ENCODE data around the gene PCDHB5.
A peak's percentile ranks its signal among the peaks of the same experiment; 100 is the strongest.
"Not testable (repeated sequence)": the region's sequence is repeated elsewhere in the genome, so short reads cannot be mapped to it uniquely, and the experiment has no call there.

Gene PCDHB5

DNA sequence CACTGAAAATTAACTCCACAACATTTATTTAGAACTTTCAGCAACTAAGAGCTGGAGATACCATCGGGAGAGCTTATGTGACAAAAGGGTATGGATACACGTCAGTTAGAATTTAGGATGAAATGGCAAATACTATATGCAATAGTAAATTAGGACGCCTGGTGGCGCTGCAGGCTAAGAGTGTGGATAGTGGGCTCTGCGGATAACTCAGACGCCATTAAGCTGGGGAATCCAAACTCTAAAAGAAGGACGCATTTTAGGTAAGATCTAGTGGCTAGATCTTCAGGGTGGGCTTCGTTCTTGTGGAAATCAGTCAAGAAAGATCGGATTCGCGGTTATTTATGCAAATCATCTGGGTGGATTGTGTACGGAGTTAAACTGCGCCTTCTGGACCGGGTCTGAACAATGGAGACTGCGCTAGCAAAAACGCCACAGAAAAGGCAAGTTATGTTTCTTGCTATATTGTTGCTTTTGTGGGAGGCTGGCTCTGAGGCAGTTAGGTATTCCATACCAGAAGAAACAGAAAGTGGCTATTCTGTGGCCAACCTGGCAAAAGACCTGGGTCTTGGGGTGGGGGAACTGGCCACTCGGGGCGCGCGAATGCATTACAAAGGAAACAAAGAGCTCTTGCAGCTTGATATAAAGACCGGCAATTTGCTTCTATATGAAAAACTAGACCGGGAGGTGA is at the start of gene PCDHB5:
Gene PCDHB5, plus strand, starts transcription at position 177 of the 688 bp plus-strand sequence. Its CDS starts 229 bp downstream, at position 406.
- Histone ChIP-seq H3K27me3 (ENCODE audit: control insufficient read depth in 1 of 2, insufficient read depth in 2 of 2, low read length in 2 of 2) (no peaks in the 10 kb centered on the region), H3K9ac (ENCODE audit: low read length in 2 of 2) (peak within 1 kb of the TSS in 1 of 2 donors; percentile 60), H3K4me1 (ENCODE audit: control insufficient read depth, insufficient read depth, low read length) (no peaks in the 10 kb centered on the region), H3K27ac (ENCODE audit: low read length) (no peak within 1 kb of the TSS), H3K36me3 (ENCODE audit: control insufficient read depth in 2 of 2, insufficient read depth in 2 of 2, low read length in 2 of 2) (no peaks in the 10 kb centered on the region), H3K4me3 (ENCODE audit: low read length in 2 of 2) (peak within 1 kb of the TSS; percentile 64), H3K9me3 (ENCODE audit: control insufficient read depth in 2 of 2, low read length in 2 of 2) (peaks cover 16 to 26% of the 10 kb centered on the region in 2 donors)

DNA sequence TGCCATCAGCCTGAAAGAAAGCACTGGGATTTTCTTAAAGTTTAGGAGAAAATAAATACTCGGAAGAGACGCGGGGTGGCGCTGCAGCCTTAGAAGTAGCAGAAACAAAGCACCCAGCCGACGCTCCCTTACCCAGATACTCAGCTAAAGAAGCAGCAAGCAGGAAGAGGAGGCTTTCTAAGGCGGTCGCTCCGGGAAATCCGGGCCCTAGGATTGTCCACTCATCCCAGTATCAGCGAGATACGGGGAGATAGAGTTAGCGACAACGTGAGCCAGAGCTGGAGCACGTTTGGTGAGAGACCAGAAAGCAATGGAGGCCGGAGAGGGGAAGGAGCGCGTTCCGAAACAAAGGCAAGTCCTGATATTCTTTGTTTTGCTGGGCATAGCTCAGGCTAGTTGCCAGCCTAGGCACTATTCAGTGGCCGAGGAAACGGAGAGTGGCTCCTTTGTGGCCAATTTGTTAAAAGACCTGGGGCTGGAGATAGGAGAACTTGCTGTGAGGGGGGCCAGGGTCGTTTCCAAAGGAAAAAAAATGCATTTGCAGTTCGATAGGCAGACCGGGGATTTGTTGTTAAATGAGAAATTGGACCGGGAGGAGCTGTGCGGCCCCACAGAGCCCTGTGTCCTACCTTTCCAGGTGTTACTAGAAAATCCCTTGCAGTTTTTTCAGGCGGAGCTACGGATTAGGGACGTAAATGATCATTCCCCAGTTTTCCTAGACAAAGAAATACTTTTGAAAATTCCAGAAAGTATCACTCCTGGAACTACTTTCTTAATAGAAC is 40.3 kb upstream of the PCDHB5 start, which contains the start of gene PCDHB2:
Gene PCDHB2, plus strand, starts transcription at position 135 of the 782 bp plus-strand sequence. Its CDS starts 176 bp downstream, at position 311.
- H3K4me3 ChIP-seq (ENCODE audit: low read length in 2 of 2) = peak within 1 kb of the TSS; percentile 27 to 60
- H3K9me3 ChIP-seq (ENCODE audit: control insufficient read depth in 2 of 2, low read length in 2 of 2) = peaks cover 15 to 27% of the 10 kb centered on the region in 2 donors
- peak within 1 kb of the TSS in 1 of 2 donors; percentile 21 for H3K9ac ChIP-seq (ENCODE audit: low read length in 2 of 2)
- no peaks in the 10 kb centered on the region for H3K4me1 ChIP-seq (ENCODE audit: control insufficient read depth, insufficient read depth, low read length)
- no peak within 1 kb of the TSS for H3K27ac ChIP-seq (ENCODE audit: low read length)
- H3K27me3 ChIP-seq (ENCODE audit: control insufficient read depth in 1 of 2, insufficient read depth in 2 of 2, low read length in 2 of 2) = peaks cover 0 to 2% of the 10 kb centered on the region in 2 donors
- no peaks in the 10 kb centered on the region for H3K36me3 ChIP-seq (ENCODE audit: control insufficient read depth in 2 of 2, insufficient read depth in 2 of 2, low read length in 2 of 2)

DNA sequence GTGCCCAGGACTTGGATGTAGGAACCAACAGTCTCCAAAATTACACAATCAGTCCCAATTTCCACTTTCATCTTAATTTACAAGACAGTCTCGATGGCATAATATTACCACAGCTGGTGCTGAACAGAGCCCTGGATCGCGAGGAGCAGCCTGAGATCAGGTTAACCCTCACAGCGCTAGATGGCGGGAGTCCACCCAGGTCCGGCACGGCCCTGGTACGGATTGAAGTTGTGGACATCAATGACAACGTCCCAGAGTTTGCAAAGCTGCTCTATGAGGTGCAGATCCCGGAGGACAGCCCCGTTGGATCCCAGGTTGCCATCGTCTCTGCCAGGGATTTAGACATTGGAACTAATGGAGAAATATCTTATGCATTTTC is 39.8 kb upstream of the PCDHB5 start:
- Histone ChIP-seq H3K4me1 (ENCODE audit: control insufficient read depth, insufficient read depth, low read length) (no peaks in the 10 kb centered on the region), H3K27me3 (ENCODE audit: control insufficient read depth in 1 of 2, insufficient read depth in 2 of 2, low read length in 2 of 2) (peaks cover 0 to 2% of the 10 kb centered on the region in 2 donors), H3K36me3 (ENCODE audit: control insufficient read depth in 2 of 2, insufficient read depth in 2 of 2, low read length in 2 of 2) (no peaks in the 10 kb centered on the region), H3K4me3 (ENCODE audit: low read length in 2 of 2) (peak overlapping the region in 1 of 2 donors; percentile 60), H3K9ac (ENCODE audit: low read length in 2 of 2) (no peak overlapping the region), H3K9me3 (ENCODE audit: control insufficient read depth in 2 of 2, low read length in 2 of 2) (peaks cover 15 to 26% of the 10 kb centered on the region in 2 donors), H3K27ac (ENCODE audit: low read length) (no peak overlapping the region)

DNA sequence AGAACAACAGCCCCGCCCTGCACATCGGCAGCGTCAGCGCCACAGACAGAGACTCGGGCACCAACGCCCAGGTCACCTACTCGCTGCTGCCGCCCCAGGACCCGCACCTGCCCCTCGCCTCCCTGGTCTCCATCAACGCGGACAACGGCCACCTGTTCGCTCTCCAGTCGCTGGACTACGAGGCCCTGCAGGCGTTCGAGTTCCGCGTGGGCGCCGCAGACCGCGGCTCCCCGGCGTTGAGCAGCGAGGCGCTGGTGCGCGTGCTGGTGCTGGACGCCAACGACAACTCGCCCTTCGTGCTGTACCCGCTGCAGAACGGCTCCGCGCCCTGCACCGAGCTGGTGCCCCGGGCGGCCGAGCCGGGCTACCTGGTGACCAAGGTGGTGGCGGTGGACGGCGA is 38.8 kb upstream of the PCDHB5 start:
- H3K9me3 ChIP-seq (ENCODE audit: control insufficient read depth in 2 of 2, low read length in 2 of 2) = peaks cover 21 to 31% of the 10 kb centered on the region in 2 donors
- H3K4me1 ChIP-seq (ENCODE audit: control insufficient read depth, insufficient read depth, low read length); H3K9ac ChIP-seq (ENCODE audit: low read length in 2 of 2); H3K4me3 ChIP-seq (ENCODE audit: low read length in 2 of 2); H3K27ac ChIP-seq (ENCODE audit: low read length); H3K27me3 ChIP-seq (ENCODE audit: control insufficient read depth in 1 of 2, insufficient read depth in 2 of 2, low read length in 2 of 2); H3K36me3 ChIP-seq (ENCODE audit: control insufficient read depth in 2 of 2, insufficient read depth in 2 of 2, low read length in 2 of 2): not testable (repeated sequence)

DNA sequence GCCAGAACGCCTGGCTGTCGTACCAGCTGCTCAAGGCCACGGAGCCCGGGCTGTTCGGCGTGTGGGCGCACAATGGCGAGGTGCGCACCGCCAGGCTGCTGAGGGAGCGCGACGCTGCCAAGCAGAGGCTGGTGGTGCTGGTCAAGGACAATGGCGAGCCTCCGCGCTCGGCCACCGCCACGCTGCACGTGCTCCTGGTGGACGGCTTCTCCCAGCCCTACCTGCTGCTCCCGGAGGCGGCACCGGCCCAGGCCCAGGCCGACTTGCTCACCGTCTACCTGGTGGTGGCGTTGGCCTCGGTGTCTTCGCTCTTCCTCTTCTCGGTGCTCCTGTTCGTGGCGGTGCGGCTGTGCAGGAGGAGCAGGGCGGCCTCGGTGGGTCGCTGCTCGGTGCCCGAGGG is 38.4 kb upstream of the PCDHB5 start:
- H3K27me3 ChIP-seq (ENCODE audit: control insufficient read depth in 1 of 2, insufficient read depth in 2 of 2, low read length in 2 of 2); H3K4me1 ChIP-seq (ENCODE audit: control insufficient read depth, insufficient read depth, low read length); H3K27ac ChIP-seq (ENCODE audit: low read length); H3K36me3 ChIP-seq (ENCODE audit: control insufficient read depth in 2 of 2, insufficient read depth in 2 of 2, low read length in 2 of 2); H3K9ac ChIP-seq (ENCODE audit: low read length in 2 of 2); H3K4me3 ChIP-seq (ENCODE audit: low read length in 2 of 2): not testable (repeated sequence)
- H3K9me3 ChIP-seq (ENCODE audit: control insufficient read depth in 2 of 2, low read length in 2 of 2) = peaks cover 21 to 35% of the 10 kb centered on the region in 2 donors

DNA sequence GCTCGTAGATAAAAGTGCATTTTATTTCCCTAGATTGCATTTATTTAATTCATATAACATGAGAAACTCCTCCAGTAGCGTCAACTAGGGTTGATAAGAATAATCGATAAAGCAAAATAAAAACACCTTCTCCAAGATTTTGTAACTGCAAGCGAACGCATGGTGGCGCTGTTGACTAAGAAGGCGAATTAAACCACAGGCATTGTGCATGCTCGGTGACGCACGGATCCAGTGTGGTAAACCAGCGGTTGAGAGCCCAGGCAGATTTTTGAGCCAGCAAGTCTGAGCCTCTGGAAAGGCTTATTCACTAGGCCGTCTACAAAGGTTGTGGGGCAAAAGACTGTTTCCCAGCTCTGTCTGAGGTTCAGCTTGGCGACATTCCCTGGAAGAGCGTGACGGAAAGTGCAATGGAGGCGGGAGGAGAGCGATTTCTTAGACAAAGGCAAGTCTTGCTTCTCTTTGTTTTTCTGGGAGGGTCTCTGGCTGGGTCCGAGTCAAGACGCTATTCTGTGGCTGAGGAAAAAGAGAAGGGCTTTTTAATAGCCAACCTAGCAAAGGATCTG is 34.7 kb upstream of the PCDHB5 start, which contains the start of gene PCDHB3:
Gene PCDHB3, plus strand, starts transcription at position 231 of the 563 bp plus-strand sequence. Its CDS starts 177 bp downstream, at position 408.
- Histone ChIP-seq H3K36me3 (ENCODE audit: control insufficient read depth in 2 of 2, insufficient read depth in 2 of 2, low read length in 2 of 2) (no peaks in the 10 kb centered on the region), H3K27ac (ENCODE audit: low read length) (no peak within 1 kb of the TSS), H3K9ac (ENCODE audit: low read length in 2 of 2) (no peak within 1 kb of the TSS), H3K27me3 (ENCODE audit: control insufficient read depth in 1 of 2, insufficient read depth in 2 of 2, low read length in 2 of 2) (no peaks in the 10 kb centered on the region), H3K4me1 (ENCODE audit: control insufficient read depth, insufficient read depth, low read length) (no peaks in the 10 kb centered on the region), H3K4me3 (ENCODE audit: low read length in 2 of 2) (peak within 1 kb of the TSS; percentile 46 to 55), H3K9me3 (ENCODE audit: control insufficient read depth in 2 of 2, low read length in 2 of 2) (peaks cover 8 to 24% of the 10 kb centered on the region in 2 donors)

DNA sequence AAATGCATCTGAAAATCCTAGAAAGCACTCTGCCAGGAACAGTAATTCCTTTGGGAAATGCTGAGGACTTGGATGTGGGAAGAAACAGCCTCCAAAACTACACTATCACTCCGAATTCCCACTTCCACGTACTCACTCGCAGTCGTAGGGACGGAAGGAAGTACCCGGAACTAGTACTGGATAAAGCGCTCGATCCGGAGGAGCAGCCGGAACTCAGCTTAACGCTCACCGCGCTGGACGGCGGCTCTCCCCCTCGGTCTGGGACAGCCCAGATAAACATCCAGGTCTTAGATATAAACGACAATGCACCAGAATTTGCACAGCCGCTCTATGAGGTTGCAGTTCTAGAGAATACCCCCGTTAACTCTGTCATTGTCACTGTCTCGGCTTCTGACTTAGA is 33.9 kb upstream of the PCDHB5 start:
- H3K9ac ChIP-seq (ENCODE audit: low read length in 2 of 2) = no peak overlapping the region
- H3K4me3 ChIP-seq (ENCODE audit: low read length in 2 of 2) = peak overlapping the region; percentile 46 to 55
- no peak overlapping the region for H3K27ac ChIP-seq (ENCODE audit: low read length)
- no peaks in the 10 kb centered on the region for H3K36me3 ChIP-seq (ENCODE audit: control insufficient read depth in 2 of 2, insufficient read depth in 2 of 2, low read length in 2 of 2)
- H3K9me3 ChIP-seq (ENCODE audit: control insufficient read depth in 2 of 2, low read length in 2 of 2) = peaks cover 5 to 18% of the 10 kb centered on the region in 2 donors
- H3K27me3 ChIP-seq (ENCODE audit: control insufficient read depth in 1 of 2, insufficient read depth in 2 of 2, low read length in 2 of 2) = no peaks in the 10 kb centered on the region
- no peaks in the 10 kb centered on the region for H3K4me1 ChIP-seq (ENCODE audit: control insufficient read depth, insufficient read depth, low read length)

DNA sequence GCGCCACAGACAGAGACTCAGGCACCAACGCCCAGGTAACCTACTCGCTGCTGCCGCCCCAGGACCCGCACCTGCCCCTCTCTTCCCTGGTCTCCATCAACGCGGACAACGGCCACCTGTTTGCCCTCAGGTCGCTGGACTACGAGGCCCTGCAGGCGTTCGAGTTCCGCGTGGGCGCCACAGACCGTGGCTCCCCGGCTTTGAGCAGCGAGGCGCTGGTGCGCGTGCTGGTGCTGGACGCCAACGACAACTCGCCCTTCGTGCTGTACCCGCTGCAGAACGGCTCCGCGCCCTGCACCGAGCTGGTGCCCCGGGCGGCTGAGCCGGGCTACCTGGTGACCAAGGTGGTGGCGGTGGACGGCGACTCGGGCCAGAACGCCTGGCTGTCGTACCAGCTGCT is 32.9 kb upstream of the PCDHB5 start:
- not testable (repeated sequence) for H3K9ac ChIP-seq (ENCODE audit: low read length in 2 of 2); H3K36me3 ChIP-seq (ENCODE audit: control insufficient read depth in 2 of 2, insufficient read depth in 2 of 2, low read length in 2 of 2); H3K27ac ChIP-seq (ENCODE audit: low read length); H3K4me1 ChIP-seq (ENCODE audit: control insufficient read depth, insufficient read depth, low read length); H3K27me3 ChIP-seq (ENCODE audit: control insufficient read depth in 1 of 2, insufficient read depth in 2 of 2, low read length in 2 of 2); H3K4me3 ChIP-seq (ENCODE audit: low read length in 2 of 2)
- H3K9me3 ChIP-seq (ENCODE audit: control insufficient read depth in 2 of 2, low read length in 2 of 2) = peaks cover 5 to 18% of the 10 kb centered on the region in 2 donors

DNA sequence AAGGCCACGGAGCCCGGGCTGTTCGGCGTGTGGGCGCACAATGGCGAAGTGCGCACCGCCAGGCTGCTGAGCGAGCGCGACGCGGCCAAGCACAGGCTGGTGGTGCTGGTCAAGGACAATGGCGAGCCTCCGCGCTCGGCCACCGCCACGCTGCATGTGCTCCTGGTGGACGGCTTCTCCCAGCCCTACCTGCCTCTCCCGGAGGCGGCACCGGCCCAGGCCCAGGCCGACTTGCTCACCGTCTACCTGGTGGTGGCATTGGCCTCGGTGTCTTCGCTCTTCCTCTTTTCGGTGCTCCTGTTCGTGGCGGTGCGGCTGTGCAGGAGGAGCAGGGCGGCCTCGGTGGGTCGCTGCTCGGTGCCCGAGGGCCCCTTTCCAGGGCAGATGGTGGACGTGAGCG is 32.5 kb upstream of the PCDHB5 start:
- not testable (repeated sequence) for H3K27ac ChIP-seq (ENCODE audit: low read length); H3K9ac ChIP-seq (ENCODE audit: low read length in 2 of 2); H3K4me3 ChIP-seq (ENCODE audit: low read length in 2 of 2); H3K27me3 ChIP-seq (ENCODE audit: control insufficient read depth in 1 of 2, insufficient read depth in 2 of 2, low read length in 2 of 2); H3K36me3 ChIP-seq (ENCODE audit: control insufficient read depth in 2 of 2, insufficient read depth in 2 of 2, low read length in 2 of 2); H3K4me1 ChIP-seq (ENCODE audit: control insufficient read depth, insufficient read depth, low read length)
- H3K9me3 ChIP-seq (ENCODE audit: control insufficient read depth in 2 of 2, low read length in 2 of 2) = peaks cover 5 to 18% of the 10 kb centered on the region in 2 donors

DNA sequence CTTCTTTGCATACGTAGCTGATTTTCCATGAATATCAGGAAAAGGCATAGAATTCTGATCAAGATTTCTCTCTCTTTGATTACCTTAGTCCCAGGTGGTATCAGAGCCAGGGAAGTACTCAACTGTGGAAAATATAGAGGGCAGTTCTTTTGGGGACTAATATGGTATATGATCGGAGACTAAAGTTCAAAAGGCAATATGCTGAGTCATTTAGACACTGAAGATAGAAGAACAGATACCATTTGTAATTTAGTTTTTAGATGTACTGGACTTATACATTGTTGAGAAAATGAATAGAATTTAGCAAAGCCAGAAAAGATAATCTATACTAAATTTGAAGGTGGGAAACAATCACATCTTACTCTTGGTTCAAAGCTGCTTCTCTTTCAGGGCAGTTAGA is 29.7 kb upstream of the PCDHB5 start:
- no peak overlapping the region for H3K27ac ChIP-seq (ENCODE audit: low read length)
- no peak overlapping the region for H3K9ac ChIP-seq (ENCODE audit: low read length in 2 of 2)
- H3K4me1 ChIP-seq (ENCODE audit: control insufficient read depth, insufficient read depth, low read length) = no peaks in the 10 kb centered on the region
- H3K27me3 ChIP-seq (ENCODE audit: control insufficient read depth in 1 of 2, insufficient read depth in 2 of 2, low read length in 2 of 2) = no peaks in the 10 kb centered on the region
- H3K9me3 ChIP-seq (ENCODE audit: control insufficient read depth in 2 of 2, low read length in 2 of 2) = peaks cover 10 to 23% of the 10 kb centered on the region in 2 donors
- no peak overlapping the region for H3K4me3 ChIP-seq (ENCODE audit: low read length in 2 of 2)
- no peaks in the 10 kb centered on the region for H3K36me3 ChIP-seq (ENCODE audit: control insufficient read depth in 2 of 2, insufficient read depth in 2 of 2, low read length in 2 of 2)

All from stomach smooth muscle (tissue), 2 donors.